Measurements from ENCODE around the gene GFRAL.
"Not testable (repeated sequence)": the region's sequence is repeated elsewhere in the genome, so short reads cannot be mapped to it uniquely, and the experiment has no call there.

The GFRAL gene

GRCh38 chr6:55327169-55327568 lies at the start of gene GFRAL:
Gene GFRAL (plus strand): TSS chr6:55327469. CDS start chr6:55327555, 86 bp downstream.
- DNase-seq: no peak

DNA sequence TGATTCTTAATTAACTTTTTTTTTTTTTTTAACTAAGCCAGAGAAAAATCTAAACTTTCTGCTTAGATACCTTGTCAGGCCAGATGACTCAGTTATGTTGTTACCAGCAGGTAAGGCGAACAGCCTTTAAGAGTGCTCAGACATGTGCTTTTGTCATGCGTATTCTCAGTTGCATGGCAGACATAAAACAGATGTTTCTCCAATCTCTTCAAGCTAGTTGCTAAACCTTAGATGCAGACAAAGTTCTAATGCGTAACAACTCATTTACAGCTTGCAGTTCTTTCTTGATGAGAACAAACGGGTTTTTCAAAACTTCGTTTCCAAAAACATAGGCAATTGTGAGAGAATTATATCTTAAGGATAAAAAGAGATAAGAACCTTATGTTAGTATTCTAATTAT lies 49.6 kb upstream of the GFRAL start:
- no peak for DNase-seq

DNA sequence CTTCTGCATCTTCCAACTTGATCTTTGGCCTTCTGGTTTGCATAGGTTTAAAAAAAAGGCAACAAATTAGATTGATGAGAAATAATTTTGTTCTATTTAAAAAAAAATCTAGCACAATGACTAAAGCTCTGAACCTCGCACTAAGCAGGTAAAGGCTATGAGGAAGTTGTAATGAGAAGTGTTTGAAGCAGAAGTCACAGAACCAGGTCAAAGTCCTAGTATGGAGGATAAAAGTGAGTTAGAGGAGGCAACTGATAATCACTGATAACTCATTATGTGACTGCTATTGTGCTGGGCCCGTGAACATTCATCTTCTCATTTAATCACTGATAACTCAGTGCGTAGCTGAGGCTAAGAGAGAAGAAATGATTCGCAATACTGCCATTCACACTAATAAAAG lies 46.1 kb upstream of the GFRAL start:
- DNase-seq: no peak

DNA sequence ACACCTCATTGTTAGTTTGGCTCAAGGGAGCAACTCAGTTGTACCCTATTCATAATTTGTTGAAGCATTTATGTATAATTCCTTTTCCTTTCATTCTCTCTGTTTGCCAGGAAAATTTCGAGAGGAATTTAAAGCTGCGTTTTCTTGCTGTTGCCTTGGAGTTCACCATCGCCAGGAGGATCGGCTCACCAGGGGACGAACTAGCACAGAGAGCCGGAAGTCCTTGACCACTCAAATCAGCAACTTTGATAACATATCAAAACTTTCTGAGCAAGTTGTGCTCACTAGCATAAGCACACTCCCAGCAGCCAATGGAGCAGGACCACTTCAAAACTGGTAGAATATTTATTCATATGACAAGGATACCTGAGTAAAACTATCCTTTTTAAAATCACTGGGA lies 45.2 kb upstream of the GFRAL start:
- no peak for DNase-seq

- DNase-seq: no peak
These were observed 40.4 kb upstream of the GFRAL start for GRCh38 chr6:55286824-55287223.

- DNase-seq: no peak
These were observed 36.5 kb upstream of the GFRAL start for GRCh38 chr6:55290736-55291135.

GRCh38 chr6:55293116-55293515 lies 34.2 kb upstream of the GFRAL start:
- no peak for DNase-seq

- DNase-seq: not testable (repeated sequence)
These were observed 30.1 kb upstream of the GFRAL start for GRCh38 chr6:55297214-55297613.

GRCh38 chr6:55299286-55299985 lies 27.8 kb upstream of the GFRAL start:
- DNase-seq: no peak

GRCh38 chr6:55304747-55305146 lies 22.5 kb upstream of the GFRAL start:
- DNase-seq: no peak

GRCh38 chr6:55319961-55320695 lies 7.1 kb upstream of the GFRAL start:
- DNase-seq: no peak

DNA sequence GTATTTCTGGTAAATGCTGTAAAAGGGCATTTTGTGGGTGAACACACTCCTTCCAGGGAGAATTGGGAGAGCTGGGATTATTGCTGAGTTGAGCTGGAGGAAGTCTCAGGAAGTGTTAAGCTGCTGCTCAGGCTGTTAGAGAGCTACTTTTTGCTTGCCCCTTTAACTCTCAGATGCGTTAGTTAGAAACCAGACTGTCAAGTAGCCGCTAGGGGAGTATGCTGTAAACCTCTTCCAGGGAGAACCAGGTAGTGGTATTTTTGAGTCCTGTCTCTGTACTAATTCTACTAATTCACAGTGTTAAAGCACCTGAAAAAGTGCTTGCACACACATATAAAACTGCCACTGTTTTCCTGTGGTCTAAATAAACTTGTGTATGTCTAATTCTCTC lies 6.6 kb upstream of the GFRAL start:
- no peak for DNase-seq

DNA sequence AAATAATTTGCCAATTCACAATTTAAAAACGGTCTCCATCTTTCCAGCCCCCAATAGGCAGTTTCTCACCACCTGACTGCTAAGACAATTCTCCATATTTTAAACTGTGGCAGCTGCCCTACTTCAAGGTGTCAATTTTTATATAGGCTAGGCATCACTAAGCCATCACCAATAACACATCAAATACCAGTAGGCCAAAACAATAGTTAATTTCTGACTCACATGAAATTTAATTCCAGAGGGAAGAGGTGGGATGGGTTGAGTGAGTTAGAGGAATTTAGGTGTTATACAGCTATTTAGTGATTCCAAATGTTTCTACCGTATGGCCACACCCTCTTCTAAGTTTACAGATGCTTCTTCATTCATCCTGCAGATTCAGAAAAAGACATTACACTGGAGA lies 49.9 kb downstream of the GFRAL start:
- no peak for DNase-seq

- no peak for DNase-seq
These were observed 52.2 kb downstream of the GFRAL start for GRCh38 chr6:55379471-55379870.

DNA sequence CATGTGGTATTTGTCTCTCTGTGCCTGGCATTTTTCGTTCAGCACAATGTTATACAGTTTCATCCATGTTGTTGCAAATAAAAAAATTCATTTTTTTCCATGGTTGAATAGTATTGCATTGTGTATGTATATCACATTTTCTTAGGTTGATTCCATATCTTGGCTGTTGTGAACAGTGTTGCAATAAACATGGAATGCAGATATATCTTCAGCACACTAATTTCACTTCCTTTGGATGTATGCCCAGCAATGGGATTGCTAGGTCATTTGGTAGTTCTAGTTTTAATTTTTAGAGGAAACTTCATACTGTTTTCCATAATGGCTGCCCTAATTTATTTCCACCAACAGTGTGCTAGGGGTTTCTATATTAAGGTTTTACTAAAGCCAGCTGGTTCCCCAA lies 52.6 kb downstream of the GFRAL start:
- DNase-seq: no peak

DNA sequence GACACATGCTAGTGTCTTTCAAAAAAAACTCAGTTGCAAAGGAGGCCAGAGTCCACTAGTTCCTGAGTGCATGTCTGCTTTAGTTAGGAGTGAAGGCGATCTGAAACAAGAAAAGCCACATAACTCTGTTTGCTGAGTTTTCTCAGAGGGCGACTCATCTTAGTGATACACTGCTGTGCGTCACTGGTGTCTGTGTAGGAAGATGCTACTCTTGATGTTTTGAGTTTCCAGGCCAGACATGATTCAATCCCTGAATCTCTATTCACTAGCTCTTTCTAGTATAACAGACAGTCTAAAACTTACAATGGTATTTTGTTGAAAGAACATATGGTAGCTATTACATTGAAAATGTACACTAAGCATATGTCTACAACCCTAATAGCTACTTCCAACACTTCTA lies 60.9 kb downstream of the GFRAL start:
- DNase-seq: no peak

GRCh38 chr6:55395871-55396270 lies 68.6 kb downstream of the GFRAL start:
- no peak for DNase-seq

DNA sequence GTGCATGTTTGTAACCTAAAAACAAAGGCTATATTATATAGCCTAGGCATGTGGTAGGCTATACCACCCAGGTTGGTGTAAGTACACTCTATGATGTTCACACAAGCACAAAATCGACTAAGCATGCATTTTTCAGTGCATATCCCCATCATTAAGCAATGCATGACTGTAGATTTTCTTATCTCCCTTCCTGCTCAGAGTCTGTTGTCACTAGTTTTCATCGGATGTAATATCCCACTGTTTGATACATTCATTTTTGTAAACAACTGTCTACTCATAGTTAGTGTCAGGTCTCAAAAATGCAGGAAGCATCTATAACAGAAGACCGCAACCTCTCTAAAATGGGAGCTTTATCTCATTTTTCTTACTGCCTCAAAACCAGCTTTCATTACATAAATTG lies 70.7 kb downstream of the GFRAL start:
- no peak for DNase-seq

DNA sequence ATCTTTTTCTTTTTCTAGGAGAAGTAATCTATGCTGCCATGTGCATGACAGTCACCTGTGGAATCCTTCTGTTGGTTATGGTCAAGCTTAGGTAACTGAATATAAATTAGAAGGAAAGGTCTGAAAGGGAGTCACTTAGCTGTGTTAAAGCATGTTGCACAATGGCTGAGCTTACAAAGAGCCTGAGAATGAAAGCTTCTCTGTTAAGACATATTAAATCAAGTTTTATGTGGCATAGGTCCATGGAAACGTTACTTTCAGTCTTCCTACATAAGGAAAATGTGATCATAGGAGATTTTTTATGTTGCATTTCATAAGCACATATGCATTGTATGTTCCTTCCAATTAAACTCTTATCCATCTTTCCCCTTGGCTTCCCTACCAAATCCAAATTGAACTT lies 72.1 kb downstream of the GFRAL start:
- no peak for DNase-seq

- no peak for DNase-seq
These were observed 78.4 kb downstream of the GFRAL start for GRCh38 chr6:55405474-55406235.

DNA sequence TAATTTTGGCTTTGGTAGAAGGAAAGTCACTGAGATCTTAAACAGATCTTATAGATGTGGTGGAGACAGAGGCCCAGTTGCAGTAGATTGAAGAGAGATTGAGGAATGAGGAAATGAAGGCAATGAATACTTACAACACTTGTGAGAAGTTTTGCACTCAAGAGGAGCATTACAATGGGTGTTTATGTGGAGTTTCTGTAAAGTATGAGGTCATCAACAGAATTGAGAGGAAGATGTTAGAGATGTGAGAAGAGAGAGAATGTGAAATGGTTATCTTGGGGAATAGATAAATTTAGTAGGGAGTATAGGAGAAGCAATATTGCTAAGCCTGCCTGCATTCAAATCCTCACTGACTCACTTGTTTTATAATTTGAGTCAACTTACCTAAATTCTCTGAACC lies 83.4 kb downstream of the GFRAL start:
- DNase-seq: no peak

GRCh38 chr6:55423933-55424332 lies 96.7 kb downstream of the GFRAL start:
- DNase-seq: no peak

DNA sequence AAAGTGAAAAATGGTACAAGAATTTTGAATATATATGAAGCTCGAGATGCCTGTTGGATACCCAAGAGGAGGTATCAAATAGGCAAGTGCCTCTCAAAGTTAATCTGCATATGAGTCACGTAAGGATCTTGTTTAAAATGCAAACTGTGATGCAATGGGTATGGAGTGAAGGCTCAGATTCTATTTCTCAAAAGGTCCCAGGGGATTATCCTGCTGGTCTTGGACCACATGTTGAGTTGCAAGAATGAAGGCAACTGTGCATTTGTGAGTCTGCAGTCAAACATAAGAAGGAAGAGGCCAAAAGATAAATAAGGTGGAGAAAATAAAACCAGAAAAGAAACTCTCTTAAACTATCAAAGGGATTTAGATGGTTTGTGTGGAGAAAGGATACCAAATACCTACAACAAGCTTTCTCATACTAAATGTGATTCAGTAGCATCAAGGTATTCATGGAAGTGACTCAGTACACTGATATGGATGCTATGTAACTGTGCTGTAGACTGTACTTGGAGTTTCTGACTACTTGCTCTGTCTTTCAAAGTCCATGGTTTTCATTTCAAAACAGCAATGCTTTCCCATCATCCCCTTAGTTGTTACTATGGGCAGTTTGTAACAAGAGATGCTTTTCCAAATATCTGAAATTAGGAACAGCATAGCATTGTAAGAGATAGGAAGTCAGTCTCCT lies 106.3 kb downstream of the GFRAL start:
- no peak for DNase-seq

All from COR-L47 (cell line).